Stimulated activated CD4-positive, alpha-beta T cell treated with anti-CD3 and anti-CD28 coated beads, Interleukin-2, amount 100 ng/mL, for 24 hours (primary cell): ENCODE results near the gene MX1.

Experiments used
- DNase-seq, 2 donors: peaks; one replicate each; pipeline ENCODE4 v3.0.0-alpha.2; 2020

Gene MX1

GRCh38 chr21:41466024-41466820 is 40.2 kb downstream of the MX1 start:
- no peak for DNase-seq

GRCh38 chr21:41470054-41470453 is 44.0 kb downstream of the MX1 start:
- no peak for DNase-seq

GRCh38 chr21:41472753-41473548 is 46.9 kb downstream of the MX1 start:
- DNase-seq: no peak

- DNase-seq: no peak
Observed at GRCh38 chr21:41475714-41476420, 49.8 kb downstream of the MX1 start.

GRCh38 chr21:41477641-41478318 is 51.7 kb downstream of the MX1 start:
- DNase-seq: no peak

- no peak for DNase-seq
Observed at GRCh38 chr21:41478319-41479177, 52.5 kb downstream of the MX1 start.

- DNase-seq: no peak
Observed at GRCh38 chr21:41479686-41480085, 53.6 kb downstream of the MX1 start.

GRCh38 chr21:41480086-41480690 is 54.1 kb downstream of the MX1 start:
- DNase-seq: no peak

GRCh38 chr21:41481191-41481590 is 55.2 kb downstream of the MX1 start:
- no peak for DNase-seq

- no peak for DNase-seq
Observed at GRCh38 chr21:41482301-41482700, 56.3 kb downstream of the MX1 start.

- no peak for DNase-seq
Observed at GRCh38 chr21:41482980-41483379, 56.9 kb downstream of the MX1 start.

GRCh38 chr21:41483415-41483814 is 57.4 kb downstream of the MX1 start:
- no peak for DNase-seq

GRCh38 chr21:41483973-41484372 is 57.9 kb downstream of the MX1 start:
- DNase-seq: no peak

GRCh38 chr21:41487082-41487481 is 61.0 kb downstream of the MX1 start:
- DNase-seq: no peak

- no peak for DNase-seq
Observed at GRCh38 chr21:41488080-41488479, 62.0 kb downstream of the MX1 start.

GRCh38 chr21:41489329-41489728 is 63.3 kb downstream of the MX1 start:
- no peak for DNase-seq

GRCh38 chr21:41490330-41490729 is 64.3 kb downstream of the MX1 start:
- DNase-seq: no peak

- no peak for DNase-seq
Observed at GRCh38 chr21:41491412-41491811, 65.4 kb downstream of the MX1 start.

- no peak for DNase-seq
Observed at GRCh38 chr21:41494242-41494641, 68.2 kb downstream of the MX1 start.

- DNase-seq: no peak
Observed at GRCh38 chr21:41497008-41497407, 71.0 kb downstream of the MX1 start.

GRCh38 chr21:41497788-41498187 is 71.7 kb downstream of the MX1 start:
- no peak for DNase-seq

GRCh38 chr21:41499920-41500319 is 73.9 kb downstream of the MX1 start:
- DNase-seq: no peak
